ENCODE data around the gene ERAS. TPM values are rescaled to one million over a fixed set of nuclear protein-coding genes. Genes with fewer than 3 reads are reported as not detected.

The ERAS gene
- total and polyA plus RNA-seq, 8 donors, result 0.11 to 0.49 TPM; not detected in 6

DNA sequence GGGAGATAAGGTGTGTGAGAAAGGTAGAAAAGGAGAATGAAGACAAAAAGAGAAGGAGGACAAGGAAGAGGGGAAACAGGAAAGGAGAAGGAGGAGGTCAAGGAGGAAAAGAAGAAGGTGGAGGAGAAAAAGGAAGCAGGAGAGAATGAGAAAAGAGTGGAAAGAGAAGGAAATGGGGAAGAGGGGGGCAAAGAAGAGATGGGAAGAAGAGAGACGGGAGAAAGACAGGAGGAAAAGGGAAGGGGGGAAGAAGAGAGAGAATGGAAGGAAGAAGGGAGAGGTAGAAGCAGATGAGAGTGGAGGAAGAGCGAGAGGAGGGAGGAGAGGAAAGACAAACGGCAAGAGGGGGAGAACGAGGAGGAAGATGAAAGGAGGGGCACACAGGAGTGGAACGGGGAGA is 35.8 kb upstream of the ERAS start:
- Histone ChIP-seq H3K27me3 (peaks cover 0 to 7% (median 0%) of the 10 kb centered on the region in 4 donors), H3K4me1 (no peaks in the 10 kb centered on the region), H3K4me3 (no peak overlapping the region), H3K27ac (no peak overlapping the region), H3K36me3 (no peaks in the 10 kb centered on the region), H3K9me3 (no peaks in the 10 kb centered on the region)
- intact Hi-C loops (cut with DNase I), result no loop called here
- FAIRE-seq (no peak), ATAC-seq (no peak), DNase-seq (no peak)
- 43 to 46% methylated on average over 5 of the region's 5 CpGs for WGBS, 2 donors
- TF ChIP-seq, protein P1, sequence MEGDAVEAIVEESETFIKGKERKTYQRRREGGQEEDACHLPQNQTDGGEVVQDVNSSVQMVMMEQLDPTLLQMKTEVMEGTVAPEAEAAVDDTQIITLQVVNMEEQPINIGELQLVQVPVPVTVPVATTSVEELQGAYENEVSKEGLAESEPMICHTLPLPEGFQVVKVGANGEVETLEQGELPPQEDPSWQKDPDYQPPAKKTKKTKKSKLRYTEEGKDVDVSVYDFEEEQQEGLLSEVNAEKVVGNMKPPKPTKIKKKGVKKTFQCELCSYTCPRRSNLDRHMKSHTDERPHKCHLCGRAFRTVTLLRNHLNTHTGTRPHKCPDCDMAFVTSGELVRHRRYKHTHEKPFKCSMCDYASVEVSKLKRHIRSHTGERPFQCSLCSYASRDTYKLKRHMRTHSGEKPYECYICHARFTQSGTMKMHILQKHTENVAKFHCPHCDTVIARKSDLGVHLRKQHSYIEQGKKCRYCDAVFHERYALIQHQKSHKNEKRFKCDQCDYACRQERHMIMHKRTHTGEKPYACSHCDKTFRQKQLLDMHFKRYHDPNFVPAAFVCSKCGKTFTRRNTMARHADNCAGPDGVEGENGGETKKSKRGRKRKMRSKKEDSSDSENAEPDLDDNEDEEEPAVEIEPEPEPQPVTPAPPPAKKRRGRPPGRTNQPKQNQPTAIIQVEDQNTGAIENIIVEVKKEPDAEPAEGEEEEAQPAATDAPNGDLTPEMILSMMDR (IDR thresholded peaks at IDR 0.05), result no peak

DNA sequence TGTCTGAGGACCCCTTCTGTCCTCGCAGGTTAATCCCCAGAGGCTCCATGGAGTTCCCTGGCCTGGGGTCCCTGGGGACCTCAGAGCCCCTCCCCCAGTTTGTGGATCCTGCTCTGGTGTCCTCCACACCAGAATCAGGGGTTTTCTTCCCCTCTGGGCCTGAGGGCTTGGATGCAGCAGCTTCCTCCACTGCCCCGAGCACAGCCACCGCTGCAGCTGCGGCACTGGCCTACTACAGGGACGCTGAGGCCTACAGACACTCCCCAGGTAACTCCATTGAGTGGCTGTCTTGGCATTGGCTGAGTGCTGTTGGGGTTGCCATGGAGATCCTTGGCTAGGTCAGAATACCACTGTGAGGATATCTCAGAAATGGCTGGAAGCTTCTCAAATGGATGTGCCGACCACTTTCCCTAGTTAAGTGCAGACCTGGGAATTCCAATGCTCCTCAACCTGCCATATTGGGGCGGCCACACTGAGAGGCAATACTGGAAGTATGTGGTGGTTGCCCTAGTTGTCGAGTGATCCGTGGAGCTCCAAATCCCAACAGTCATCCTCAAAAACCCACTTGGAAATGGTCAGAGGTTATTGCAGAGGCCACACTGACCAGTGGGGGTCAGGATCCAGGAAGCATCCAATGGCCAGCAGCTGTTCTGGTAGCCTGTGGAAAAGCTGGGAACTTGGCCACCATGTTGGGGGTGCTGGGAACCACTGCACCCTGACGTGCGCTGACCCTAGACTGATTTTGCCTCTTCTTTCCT is 35.1 kb upstream of the ERAS start:
- WGBS, 2 donors, result 77 to 80% methylated on average over 10 to 11 of the region's 11 CpGs
- no peaks in the 10 kb centered on the region for H3K9me3 ChIP-seq
- H3K27me3 ChIP-seq, result peaks cover 0 to 7% (median 0%) of the 10 kb centered on the region in 4 donors
- H3K36me3 ChIP-seq, result no peaks in the 10 kb centered on the region
- TF ChIP-seq, protein P1 (IDR thresholded peaks at IDR 0.05), result no peak
- peak in 1 of 6 donors; percentile 38 for DNase-seq
- intact Hi-C loops (cut with DNase I), result no loop called here
- no peaks in the 10 kb centered on the region for H3K4me1 ChIP-seq
- ATAC-seq, result no peak
- H3K27ac ChIP-seq, result no peak overlapping the region
- no peak for FAIRE-seq
- no peak overlapping the region for H3K4me3 ChIP-seq

DNA sequence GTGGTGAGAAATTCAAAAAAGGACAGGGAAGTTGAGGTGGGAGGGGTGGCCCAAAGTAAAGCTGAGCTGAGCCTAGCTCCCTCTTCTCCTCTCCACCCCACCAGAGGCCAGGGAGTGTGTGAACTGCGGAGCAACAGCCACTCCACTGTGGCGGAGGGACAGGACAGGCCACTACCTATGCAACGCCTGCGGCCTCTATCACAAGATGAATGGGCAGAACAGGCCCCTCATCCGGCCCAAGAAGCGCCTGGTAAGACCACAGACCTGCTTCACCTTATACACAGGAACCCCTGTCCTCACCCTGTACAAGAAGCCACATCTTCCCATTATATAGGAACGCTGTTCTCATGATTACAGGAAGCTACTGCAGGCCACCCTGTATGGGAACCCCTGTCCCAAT is 34.1 kb upstream of the ERAS start:
- no peaks in the 10 kb centered on the region for H3K9me3 ChIP-seq
- TF ChIP-seq, protein P1 (IDR thresholded peaks at IDR 0.05), result no peak
- no peaks in the 10 kb centered on the region for H3K36me3 ChIP-seq
- intact Hi-C loops (cut with DNase I), result no loop called here
- H3K27me3 ChIP-seq, result peaks cover 0 to 7% (median 0%) of the 10 kb centered on the region in 4 donors
- WGBS, 2 donors, result 72 to 79% methylated on average over 7 of the region's 7 CpGs
- H3K27ac ChIP-seq, result no peak overlapping the region
- ATAC-seq, result no peak
- FAIRE-seq, result no peak
- H3K4me1 ChIP-seq, result no peaks in the 10 kb centered on the region
- no peak for DNase-seq
- H3K4me3 ChIP-seq, result no peak overlapping the region

DNA sequence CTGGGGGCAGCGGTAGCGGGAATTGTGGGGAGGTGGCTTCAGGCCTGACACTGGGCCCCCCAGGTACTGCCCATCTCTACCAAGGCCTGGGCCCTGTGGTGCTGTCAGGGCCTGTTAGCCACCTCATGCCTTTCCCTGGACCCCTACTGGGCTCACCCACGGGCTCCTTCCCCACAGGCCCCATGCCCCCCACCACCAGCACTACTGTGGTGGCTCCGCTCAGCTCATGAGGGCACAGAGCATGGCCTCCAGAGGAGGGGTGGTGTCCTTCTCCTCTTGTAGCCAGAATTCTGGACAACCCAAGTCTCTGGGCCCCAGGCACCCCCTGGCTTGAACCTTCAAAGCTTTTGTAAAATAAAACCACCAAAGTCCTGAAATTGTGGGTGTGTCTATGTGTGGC is 32.4 kb upstream of the ERAS start:
- peaks cover 0 to 7% (median 0%) of the 10 kb centered on the region in 4 donors for H3K27me3 ChIP-seq
- ATAC-seq (no peak), DNase-seq (peak in 1 of 6 donors; percentile 22), FAIRE-seq (no peak)
- no peaks in the 10 kb centered on the region for H3K4me1 ChIP-seq
- H3K4me3 ChIP-seq, result no peak overlapping the region
- intact Hi-C loops (cut with DNase I), result no loop called here
- H3K9me3 ChIP-seq, result no peaks in the 10 kb centered on the region
- no peak overlapping the region for H3K27ac ChIP-seq
- WGBS, 2 donors, result 63 to 79% methylated on average over 4 of the region's 4 CpGs
- TF ChIP-seq, protein P1 (IDR thresholded peaks at IDR 0.05), result no peak
- no peaks in the 10 kb centered on the region for H3K36me3 ChIP-seq

DNA sequence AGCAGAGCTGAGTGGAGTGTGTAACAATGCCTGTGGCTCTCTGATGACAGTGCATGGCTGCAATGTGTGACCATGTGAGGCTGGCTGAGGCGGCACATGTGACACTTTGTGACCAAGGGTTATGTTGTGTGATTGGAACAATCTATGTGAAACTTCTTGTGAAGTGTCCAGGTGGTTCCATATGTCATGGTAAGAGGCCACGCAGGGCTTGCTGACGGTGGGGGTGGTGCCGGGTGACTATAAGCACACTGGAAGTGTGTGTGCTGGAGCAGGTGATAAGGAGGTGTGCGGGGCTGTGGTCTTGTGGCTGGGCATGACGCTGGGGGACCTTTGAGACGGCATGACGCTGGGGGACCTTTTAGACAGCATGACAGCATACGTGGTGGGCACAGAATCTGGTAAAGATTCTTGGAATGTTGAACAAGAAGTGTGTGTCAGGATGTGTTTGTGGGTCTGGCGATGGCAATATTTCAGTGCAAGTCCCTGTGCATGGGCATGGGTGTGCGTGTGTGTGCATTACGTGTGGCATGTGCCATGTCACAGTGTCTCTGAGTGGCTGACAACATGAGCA is 31.9 kb upstream of the ERAS start:
- intact Hi-C loops (cut with DNase I), result no loop called here
- no peak overlapping the region for H3K4me3 ChIP-seq
- H3K9me3 ChIP-seq, result no peaks in the 10 kb centered on the region
- FAIRE-seq, result no peak
- no peak overlapping the region for H3K27ac ChIP-seq
- TF ChIP-seq, protein P1 (IDR thresholded peaks at IDR 0.05), result no peak
- no peaks in the 10 kb centered on the region for H3K36me3 ChIP-seq
- no peaks in the 10 kb centered on the region for H3K4me1 ChIP-seq
- DNase-seq, result peak in 1 of 6 donors; percentile 22
- no peak for ATAC-seq
- peaks cover 0 to 6% (median 0%) of the 10 kb centered on the region in 4 donors for H3K27me3 ChIP-seq
- WGBS, 2 donors, result 63 to 70% methylated on average over 12 of the region's 12 CpGs
